Dermis blood vessel endothelial cell (primary cell): ENCODE data around the gene AKAP6. TPM values are rescaled to one million over a fixed set of nuclear protein-coding genes. Genes with fewer than 3 reads are reported as not detected.

Source experiments
- DNase-seq: peaks from one replicate; pipeline ENCODE4 v3.0.0; 2010
- total RNA-seq: library from RNA; depleted of rRNA; stranded (reverse); fragments of >200 nt; gene quantifications from 2 replicates; pipeline ENCODE4 v1.2.3, GENCODE V29; 2014

Gene AKAP6
- total RNA-seq, 1 donor from 2014 or later: 0.51 TPM

- DNase-seq: peak; percentile 8
These were observed 300.1 kb downstream of the AKAP6 start for GRCh38 chr14:32629236-32629635.

DNA sequence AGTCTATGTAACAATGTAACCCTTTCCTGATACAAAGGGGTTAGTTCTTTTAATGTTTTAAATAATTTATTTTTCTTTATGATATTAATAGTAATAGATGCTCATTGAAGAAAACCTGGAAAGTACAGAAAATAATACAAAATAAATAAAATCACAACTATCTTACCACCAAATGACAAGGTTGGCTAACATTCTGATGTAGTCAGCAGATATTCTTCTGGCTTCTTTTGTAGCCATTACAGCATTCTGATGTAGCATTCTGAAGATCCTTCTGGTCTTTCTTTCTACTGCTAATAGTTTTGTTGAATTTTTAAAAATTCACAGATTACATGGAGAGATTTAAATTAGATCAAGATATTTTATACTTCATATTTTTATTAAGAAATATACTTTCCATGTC is 301.6 kb downstream of the AKAP6 start:
- no peak for DNase-seq

GRCh38 chr14:32633224-32633859 is 304.2 kb downstream of the AKAP6 start:
- DNase-seq: no peak

- no peak for DNase-seq
These were observed 304.8 kb downstream of the AKAP6 start for GRCh38 chr14:32633930-32634329.

GRCh38 chr14:32635061-32635719 is 306.1 kb downstream of the AKAP6 start:
- peak; percentile 25 for DNase-seq

GRCh38 chr14:32637582-32637981 is 308.5 kb downstream of the AKAP6 start:
- no peak for DNase-seq

DNA sequence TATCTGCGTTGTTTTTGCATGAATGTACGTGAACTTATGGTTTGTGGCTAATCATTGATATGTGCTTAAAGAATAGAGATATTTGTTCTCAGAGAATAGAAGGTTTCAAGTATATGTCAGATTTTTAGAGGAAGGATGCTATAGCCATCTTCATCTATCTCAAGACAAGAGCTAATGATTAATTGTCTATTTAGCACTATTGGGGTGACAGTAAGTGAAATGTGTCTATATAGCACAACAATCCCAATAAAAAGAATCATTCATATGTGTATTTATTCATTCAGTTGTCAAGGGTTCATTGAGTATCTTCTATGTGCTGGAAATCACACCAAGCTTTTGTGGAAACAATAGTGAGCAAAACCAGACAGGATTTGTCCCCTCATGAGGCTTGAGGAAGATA is 310.1 kb downstream of the AKAP6 start:
- no peak for DNase-seq

- no peak for DNase-seq
These were observed 316.5 kb downstream of the AKAP6 start for GRCh38 chr14:32645551-32645950.

- DNase-seq: no peak
These were observed 319.3 kb downstream of the AKAP6 start for GRCh38 chr14:32648434-32648833.

DNA sequence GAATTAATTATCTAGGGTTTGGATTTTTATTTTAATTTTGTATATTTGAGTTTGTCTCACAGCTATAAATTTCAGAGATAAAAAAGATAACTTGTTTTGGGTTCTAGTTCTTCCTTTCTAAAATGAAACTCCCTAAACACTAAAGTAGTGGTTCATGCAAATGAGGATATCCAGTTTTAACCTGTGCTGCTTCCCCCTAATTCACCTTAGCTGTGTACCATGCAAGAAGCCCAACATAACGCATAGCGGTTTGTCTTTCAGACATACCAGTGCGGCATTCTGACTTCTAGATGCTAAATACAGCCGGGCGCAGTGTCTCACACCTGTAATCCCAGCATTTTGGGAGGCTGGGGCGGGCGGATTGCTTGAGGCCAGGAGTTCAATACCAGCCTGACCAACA is 320.9 kb downstream of the AKAP6 start:
- no peak for DNase-seq

GRCh38 chr14:32650665-32651064 is 321.6 kb downstream of the AKAP6 start:
- no peak for DNase-seq

DNA sequence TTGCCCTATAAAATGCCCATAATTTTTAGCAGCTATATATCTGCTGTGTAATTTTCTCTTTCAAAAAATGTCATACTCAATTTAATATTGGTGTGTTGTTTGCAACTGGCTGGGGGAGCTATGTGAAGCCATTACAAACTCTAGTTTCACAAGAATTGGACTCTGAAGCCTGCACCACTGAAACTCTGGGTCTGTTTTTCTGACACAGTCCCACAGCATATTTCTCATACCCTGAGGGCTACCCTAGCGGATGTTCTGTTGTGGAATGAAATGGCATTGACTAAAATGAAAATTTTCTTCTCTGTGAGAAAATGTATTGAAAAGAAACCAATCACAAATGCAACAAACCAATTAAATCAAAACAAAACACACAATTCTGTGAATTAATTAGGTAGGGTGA is 325.0 kb downstream of the AKAP6 start:
- DNase-seq: no peak

GRCh38 chr14:32656601-32657000 is 327.5 kb downstream of the AKAP6 start:
- no peak for DNase-seq

GRCh38 chr14:32657081-32657480 is 328.0 kb downstream of the AKAP6 start:
- DNase-seq: peak; percentile 19

- no peak for DNase-seq
These were observed 332.1 kb downstream of the AKAP6 start for GRCh38 chr14:32661216-32661615.

DNA sequence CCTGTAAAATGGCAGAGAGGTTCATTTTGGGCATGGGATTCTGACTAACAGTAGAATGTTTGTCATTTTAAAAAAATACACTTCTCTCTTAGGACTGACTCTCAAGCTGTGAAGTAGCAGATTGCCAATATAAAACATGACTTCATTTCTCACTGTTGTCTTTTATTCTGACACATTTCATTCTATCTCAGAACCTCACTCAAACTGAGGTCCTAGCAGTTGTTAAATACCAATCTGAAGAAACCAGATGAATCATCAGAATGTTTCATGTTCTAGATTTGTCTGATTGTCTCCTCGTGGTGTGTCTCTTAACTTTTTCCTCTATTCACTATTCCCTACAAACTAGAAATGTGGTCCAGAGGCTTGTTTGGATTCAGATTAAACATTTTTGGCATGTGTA is 333.1 kb downstream of the AKAP6 start:
- no peak for DNase-seq

DNA sequence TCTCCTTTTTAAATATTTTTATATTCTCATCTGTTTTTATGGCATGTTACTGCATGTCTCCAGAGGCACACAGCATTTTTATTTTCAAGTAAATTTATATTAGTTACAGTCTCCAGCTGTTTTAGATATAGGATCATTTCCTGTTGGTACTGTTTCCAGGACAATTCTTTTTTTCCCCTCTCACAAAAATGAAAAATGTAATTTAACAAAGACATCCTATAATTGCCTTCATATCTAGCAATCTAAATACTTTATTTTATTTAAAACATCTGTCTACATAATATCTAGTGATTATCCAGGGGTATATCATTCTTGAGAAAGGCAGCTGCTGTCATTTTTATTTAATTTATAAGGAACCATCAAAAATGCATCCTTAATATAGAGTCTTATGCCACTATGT is 337.2 kb downstream of the AKAP6 start:
- DNase-seq: no peak

DNA sequence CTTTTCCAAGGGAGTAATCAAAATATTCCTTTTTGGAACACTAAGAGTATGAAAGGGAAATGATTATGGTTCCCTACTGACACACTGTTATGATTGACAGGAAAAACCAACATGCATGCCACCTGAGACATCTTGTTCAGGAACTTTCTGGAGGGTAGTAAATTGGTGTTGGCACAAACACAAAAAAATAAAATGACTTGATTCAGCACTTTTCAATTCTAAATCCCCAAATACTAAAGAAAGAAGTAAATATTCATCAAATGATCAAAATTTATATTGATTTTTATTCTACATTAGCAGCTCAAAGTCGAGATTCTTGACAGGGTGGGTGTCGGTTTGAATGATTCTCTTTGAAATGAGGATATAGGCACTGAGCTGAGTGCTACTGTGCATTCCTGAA is 338.2 kb downstream of the AKAP6 start:
- DNase-seq: no peak

GRCh38 chr14:32667791-32668190 is 338.7 kb downstream of the AKAP6 start:
- no peak for DNase-seq

- DNase-seq: peak; percentile 20
These were observed 340.3 kb downstream of the AKAP6 start for GRCh38 chr14:32669391-32669790.

- no peak for DNase-seq
These were observed 346.3 kb downstream of the AKAP6 start for GRCh38 chr14:32675433-32675832.

GRCh38 chr14:32677129-32677780 is 348.2 kb downstream of the AKAP6 start:
- no peak for DNase-seq

- no peak for DNase-seq
These were observed 349.0 kb downstream of the AKAP6 start for GRCh38 chr14:32678088-32678487.

DNA sequence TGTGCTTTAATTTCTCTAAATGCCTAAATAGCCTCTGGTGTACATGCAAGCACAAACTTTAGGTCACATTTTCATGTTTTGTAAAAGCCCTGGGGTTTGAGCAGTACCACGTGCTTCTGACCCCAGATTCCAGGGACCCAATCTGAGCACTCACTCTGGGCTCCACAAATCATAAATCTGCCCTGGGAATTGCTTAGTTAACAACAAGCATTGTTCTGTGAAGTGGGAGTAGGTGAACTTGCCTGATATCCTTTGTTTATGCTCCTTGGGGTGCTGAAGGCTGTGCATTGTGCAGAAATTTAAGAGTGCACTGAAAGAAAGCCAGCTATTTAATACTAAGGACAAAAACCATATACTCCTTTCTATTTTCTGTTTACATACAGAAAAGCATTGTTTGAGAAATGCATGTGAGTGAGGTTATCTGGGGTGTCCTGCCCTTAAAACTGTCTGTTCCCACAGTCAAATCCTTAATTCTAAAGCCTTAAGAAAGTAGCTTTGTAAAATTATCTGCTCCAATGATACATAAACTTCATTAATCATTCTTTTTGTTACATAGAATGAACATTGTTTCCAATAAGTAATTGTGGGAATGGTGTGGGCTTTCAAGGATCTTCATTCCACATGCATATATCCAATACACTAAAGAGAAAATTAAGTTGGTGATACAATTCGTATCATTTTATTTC is 351.0 kb downstream of the AKAP6 start:
- DNase-seq: no peak
